Peyer's patch (tissue), 4 donors: ENCODE measurements around the gene USP1.

Experiments used
- CTCF ChIP-seq, 6 experiments: fragments of 450-650 bp in 4 of 6; fragments of 200-600 bp in 2 of 6; sonication (generic) in 1 of 6; IDR thresholded peaks; one replicate each; pipeline ENCODE4 v1.5.1; 2017 to 2019; ENCODE audit warnings: antibody characterized with exemption in 6 of 6, mild to moderate bottlenecking in 3 of 6, moderate library complexity in 1 of 6
- POLR2A ChIP-seq, 2 donors: fragments of 450-650 bp; IDR thresholded peaks; one replicate each; pipeline ENCODE4 v1.5.1; 2017; ENCODE audit warnings: antibody characterized with exemption in 2 of 2, mild to moderate bottlenecking in 2 of 2, moderate library complexity in 2 of 2

- TF ChIP-seq CTCF (IDR thresholded peaks at IDR 0.05) (no peak), POLR2A (IDR thresholded peaks at IDR 0.05) (no peak)
These were observed 16.6 kb upstream of the USP1 start for GRCh38 chr1:62420214-62420613.
